H1 (cell line): ENCODE measurements around the gene VWA7.

Experiments
- BRCA1 ChIP-seq: IDR thresholded peaks from 2 replicates; pipeline ENCODE4 v1.6.1; 2012; ENCODE audit warnings: low read depth, low read length, improper control_type of control experiment
- CEBPB ChIP-seq: IDR thresholded peaks from 2 replicates; pipeline ENCODE4 v1.6.1; 2012; ENCODE audit warnings: low read depth, low read length
- EZH2 ChIP-seq: fragments of 200-600 bp; sonication (generic); IDR thresholded peaks from 2 replicates; pipeline ENCODE4 v1.7.1; 2012; ENCODE audit warnings: low read depth, mild to moderate bottlenecking, moderate library complexity, low read length, inconsistent platforms; ENCODE audit not compliant: severe bottlenecking
- HDAC2 ChIP-seq, 2 experiments: fragments of 300-600 bp in 1 of 2; sonication (generic) in 1 of 2; IDR thresholded peaks; 2 replicates each; pipeline ENCODE4 v1.6.1; 2011 to 2012; ENCODE audit warnings: low read depth in 2 of 2, low read length in 2 of 2, mild to moderate bottlenecking in 2 of 2, moderate library complexity in 2 of 2, borderline replicate concordance in 1 of 2, inconsistent platforms in 1 of 2
- KDM5A ChIP-seq: fragments of 200-600 bp; IDR thresholded peaks from 2 replicates; pipeline ENCODE4 v1.7.1; 2012; ENCODE audit warnings: mild to moderate bottlenecking, low read length, inconsistent platforms, mixed read lengths
- POLR2A ChIP-seq, 2 experiments: IDR thresholded peaks; 1 replicate in 1 of 2; 2 replicates in 1 of 2; pipeline ENCODE4 v1.6.1; 2011; ENCODE audit warnings: low read depth in 2 of 2, low read length in 2 of 2, mild to moderate bottlenecking in 2 of 2; ENCODE audit errors: control extremely low read depth in 1 of 2
- RAD21 ChIP-seq, 2 experiments: IDR thresholded peaks in 1 of 2; conservative IDR thresholded peaks in 1 of 2; 2 replicates each; pipeline ENCODE4 v1.6.1; 2011; ENCODE audit warnings: low read depth in 2 of 2, low read length in 2 of 2, improper control_type of control experiment in 1 of 2, inconsistent platforms in 1 of 2, mild to moderate bottlenecking in 1 of 2, moderate library complexity in 1 of 2
- RFX5 ChIP-seq: IDR thresholded peaks from 2 replicates; pipeline ENCODE4 v1.6.1; 2011; ENCODE audit warnings: low read depth, low read length, improper control_type of control experiment, borderline replicate concordance
- SRF ChIP-seq: IDR thresholded peaks from 2 replicates; pipeline ENCODE4 v1.6.1; 2011; ENCODE audit warnings: mild to moderate bottlenecking, low read depth, low read length, moderate library complexity
- SUZ12 ChIP-seq: fragments of 200-600 bp; sonication (generic); IDR thresholded peaks from 2 replicates; pipeline ENCODE4 v1.6.1; 2012; ENCODE audit warnings: mild to moderate bottlenecking, inconsistent platforms, low read length, moderate library complexity, mixed read lengths
- TAF1 ChIP-seq: IDR thresholded peaks from 2 replicates; pipeline ENCODE4 v1.6.1; 2011; ENCODE audit warnings: mild to moderate bottlenecking, low read depth, low read length
- USF2 ChIP-seq: IDR thresholded peaks from 2 replicates; pipeline ENCODE4 v1.6.1; 2011; ENCODE audit warnings: low read length, improper control_type of control experiment
- YY1 ChIP-seq: IDR thresholded peaks from 2 replicates; pipeline ENCODE4 v1.6.1; 2011; ENCODE audit warnings: low read depth, mild to moderate bottlenecking, low read length
- TF ChIP-seq, protein P1 (sequence below), 3 experiments: IDR thresholded peaks; 1 replicate in 2 of 3; 2 replicates in 1 of 3; pipeline versions ENCODE4 v1.5.1 to v1.6.1; 2011; ENCODE audit warnings: low read length in 3 of 3, mild to moderate bottlenecking in 3 of 3, inconsistent platforms in 2 of 3, low read depth in 1 of 3, moderate library complexity in 1 of 3; ENCODE audit not compliant: insufficient read depth in 1 of 3; ENCODE audit errors: control extremely low read depth in 1 of 3

- TF ChIP-seq SUZ12 (no peak), POLR2A (IDR thresholded peaks at IDR 0.05; ENCODE audit: control extremely low read depth in 1 of 2, low read depth in 2 of 2, low read length in 2 of 2) (no peak), EZH2 (no peak), KDM5A (no peak), USF2 (no peak), BRCA1 (no peak), TAF1 (no peak), HDAC2 (IDR thresholded peaks at IDR 0.05; ENCODE audit: borderline replicate concordance in 1 of 2, low read depth in 2 of 2, low read length in 2 of 2) (no peak), SRF (no peak), YY1 (no peak), RAD21 (IDR thresholded peaks at IDR 0.05 in 1 of 2, conservative IDR thresholded peaks at IDR 0.05 in 1 of 2; ENCODE audit: low read depth in 2 of 2, low read length in 2 of 2) (no peak), RFX5 (no peak), CEBPB (no peak)
- TF ChIP-seq, protein P1, sequence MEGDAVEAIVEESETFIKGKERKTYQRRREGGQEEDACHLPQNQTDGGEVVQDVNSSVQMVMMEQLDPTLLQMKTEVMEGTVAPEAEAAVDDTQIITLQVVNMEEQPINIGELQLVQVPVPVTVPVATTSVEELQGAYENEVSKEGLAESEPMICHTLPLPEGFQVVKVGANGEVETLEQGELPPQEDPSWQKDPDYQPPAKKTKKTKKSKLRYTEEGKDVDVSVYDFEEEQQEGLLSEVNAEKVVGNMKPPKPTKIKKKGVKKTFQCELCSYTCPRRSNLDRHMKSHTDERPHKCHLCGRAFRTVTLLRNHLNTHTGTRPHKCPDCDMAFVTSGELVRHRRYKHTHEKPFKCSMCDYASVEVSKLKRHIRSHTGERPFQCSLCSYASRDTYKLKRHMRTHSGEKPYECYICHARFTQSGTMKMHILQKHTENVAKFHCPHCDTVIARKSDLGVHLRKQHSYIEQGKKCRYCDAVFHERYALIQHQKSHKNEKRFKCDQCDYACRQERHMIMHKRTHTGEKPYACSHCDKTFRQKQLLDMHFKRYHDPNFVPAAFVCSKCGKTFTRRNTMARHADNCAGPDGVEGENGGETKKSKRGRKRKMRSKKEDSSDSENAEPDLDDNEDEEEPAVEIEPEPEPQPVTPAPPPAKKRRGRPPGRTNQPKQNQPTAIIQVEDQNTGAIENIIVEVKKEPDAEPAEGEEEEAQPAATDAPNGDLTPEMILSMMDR (IDR thresholded peaks at IDR 0.05; ENCODE audit: control extremely low read depth in 1 of 3, insufficient read depth in 1 of 3, low read depth in 1 of 3, low read length in 3 of 3), result no peak
Measured at GRCh38 chr6:31794866-31795615, 17.9 kb upstream of the VWA7 start.
